NCI-H748 (cell line): Measurements from ENCODE around the gene GATB.
A peak's percentile ranks its signal among the peaks of the same experiment; 100 is the strongest.
"Not testable (repeated sequence)": the region's sequence is repeated elsewhere in the genome, so short reads cannot be mapped to it uniquely, and the experiment has no call there.

Experiments used
- DNase-seq: peaks from one replicate; lab custom pipeline; 2025; ENCODE audit not compliant: unreplicated experiment; lab: John Stamatoyannopoulos, UW

GATB gene

DNA sequence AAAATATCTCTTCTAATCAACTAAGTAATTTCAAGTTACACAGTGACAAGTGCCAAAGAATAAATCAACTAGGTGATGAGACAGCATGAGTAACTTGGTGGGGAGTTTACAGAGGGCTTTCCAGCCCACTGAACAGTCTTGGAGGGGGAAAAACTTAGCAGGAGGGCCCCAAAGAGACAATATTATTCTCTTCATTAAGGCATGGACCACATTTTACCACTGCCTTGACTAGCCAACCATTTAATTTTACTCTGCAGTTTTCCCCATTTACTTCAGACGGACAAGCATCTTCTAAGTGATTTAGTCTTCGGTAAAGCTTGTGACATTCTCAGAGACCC lies 25.3 kb upstream of the GATB start:
- DNase-seq: no peak

DNA sequence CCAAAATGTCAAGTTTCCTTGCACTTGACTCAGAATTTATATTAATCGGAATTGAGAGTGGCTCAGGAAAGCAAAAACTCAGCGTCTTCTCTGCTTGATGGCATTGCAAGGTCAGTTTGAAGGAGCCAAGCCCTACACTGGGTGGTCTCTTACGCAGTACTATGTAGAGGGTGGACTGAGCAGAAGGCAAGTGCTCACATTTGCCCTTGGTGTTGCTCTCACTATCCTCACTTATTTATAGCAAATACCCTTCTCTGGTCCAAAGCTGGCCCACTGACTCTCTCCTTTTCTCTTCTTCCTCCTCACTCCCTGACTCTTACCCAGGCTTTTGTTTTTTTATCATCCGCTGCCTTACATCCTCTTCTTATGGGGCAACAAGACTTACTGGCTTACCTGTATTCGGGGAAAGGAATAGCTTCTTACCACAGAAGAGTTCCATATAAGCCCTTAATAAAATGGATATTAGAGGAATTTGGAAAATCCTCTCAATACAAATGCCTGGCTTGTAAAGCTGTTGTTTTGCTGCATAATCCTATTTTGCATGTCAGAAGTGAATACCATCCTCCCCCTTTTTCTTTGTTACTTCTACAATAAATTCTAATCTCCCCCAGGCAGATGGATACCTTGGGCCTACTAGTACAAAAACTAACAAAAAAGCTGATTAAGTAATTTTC lies 24.8 kb upstream of the GATB start:
- DNase-seq: no peak

DNA sequence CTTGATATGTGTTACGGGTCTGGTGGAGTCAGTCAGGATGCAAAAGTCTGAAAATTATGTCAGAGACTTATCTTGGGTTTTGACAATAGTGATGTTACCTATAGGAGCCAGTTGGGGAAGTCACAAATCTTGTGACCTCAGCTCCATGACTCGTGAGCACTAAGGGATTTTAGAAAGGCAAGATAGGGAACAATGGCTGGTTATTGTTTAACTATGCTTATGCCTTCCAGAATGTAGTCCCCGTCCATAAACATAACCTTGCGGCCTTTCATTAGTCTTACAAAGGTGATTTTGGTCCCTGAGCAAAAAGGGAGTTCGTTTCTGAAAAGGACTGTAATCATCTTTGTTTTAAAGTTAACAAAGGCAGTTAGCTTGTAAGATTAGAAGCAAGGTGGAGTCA lies 23.9 kb upstream of the GATB start:
- no peak for DNase-seq

DNA sequence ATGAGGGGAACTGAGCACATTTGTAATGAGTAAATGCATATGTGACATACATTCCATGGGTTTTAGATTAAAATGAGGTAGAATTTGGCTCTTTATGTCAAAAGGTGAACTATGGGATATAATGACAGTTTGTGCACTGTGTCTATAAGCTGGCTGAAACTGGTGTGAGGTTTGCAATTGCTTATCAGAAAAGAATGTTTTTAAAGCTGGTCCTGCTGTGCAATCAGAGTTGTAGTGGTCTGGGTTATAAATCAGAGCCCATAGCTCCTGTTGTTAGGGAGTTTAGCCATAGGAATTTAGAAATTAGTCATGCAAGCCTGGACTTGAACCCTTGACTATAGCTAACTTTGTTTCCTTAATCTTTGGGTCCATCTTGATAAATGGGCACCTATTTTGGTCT lies 23.1 kb upstream of the GATB start:
- DNase-seq: no peak

DNA sequence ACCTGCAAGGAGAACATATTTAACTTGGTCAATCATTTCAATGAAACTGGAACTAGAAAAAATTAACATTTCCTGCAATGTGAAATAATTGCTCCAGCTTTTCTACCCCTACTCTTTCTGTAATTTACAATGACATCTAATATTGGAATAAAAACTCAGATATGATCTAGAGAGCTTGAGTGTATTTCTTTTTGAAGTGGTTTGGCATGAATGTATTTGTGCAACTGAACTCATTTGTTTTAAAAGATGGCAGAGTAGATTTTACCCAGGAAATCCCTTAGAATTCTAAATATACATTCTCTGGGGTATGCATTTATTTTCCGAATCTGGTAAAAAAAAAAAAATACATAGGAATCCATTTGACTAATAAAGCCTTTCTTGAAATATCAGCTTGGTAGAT lies 21.5 kb upstream of the GATB start:
- DNase-seq: no peak

DNA sequence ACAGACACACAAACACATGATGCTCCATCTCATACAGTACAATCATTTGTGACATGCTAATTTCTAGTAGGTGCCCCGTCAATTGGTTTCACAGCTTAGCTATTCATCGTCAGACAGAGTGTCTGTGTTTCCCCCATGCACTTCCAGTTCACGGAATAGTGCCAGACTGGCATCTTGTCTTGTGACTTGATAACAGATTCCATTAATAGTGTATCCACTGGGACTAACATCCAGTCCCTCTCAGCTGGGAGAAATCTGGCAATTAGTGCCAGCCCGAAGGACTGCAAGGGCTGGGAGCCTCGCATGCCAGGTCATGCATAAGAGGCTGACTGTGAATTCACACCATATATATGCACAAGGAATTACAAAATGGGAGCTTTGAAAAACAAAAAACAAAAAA lies 20.2 kb upstream of the GATB start:
- DNase-seq: no peak

DNA sequence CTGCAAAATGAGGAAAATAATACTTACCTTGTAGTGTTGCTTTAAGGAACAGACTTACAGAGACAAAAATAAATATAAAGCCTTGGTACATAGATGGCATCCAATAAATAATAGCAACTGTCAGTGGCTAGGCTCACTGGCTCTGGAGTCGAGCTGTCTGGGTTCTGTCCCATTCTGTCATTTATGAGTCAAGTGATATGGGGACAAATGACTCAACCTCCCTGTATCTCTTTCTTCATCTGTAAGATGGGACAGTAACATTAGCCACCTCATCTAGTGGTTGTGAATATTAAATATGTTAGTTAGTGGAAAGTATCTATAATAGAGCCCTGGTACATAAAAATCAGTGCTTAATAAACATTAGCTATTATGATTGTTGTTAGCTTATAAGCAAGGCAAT lies 16.7 kb upstream of the GATB start:
- no peak for DNase-seq

DNA sequence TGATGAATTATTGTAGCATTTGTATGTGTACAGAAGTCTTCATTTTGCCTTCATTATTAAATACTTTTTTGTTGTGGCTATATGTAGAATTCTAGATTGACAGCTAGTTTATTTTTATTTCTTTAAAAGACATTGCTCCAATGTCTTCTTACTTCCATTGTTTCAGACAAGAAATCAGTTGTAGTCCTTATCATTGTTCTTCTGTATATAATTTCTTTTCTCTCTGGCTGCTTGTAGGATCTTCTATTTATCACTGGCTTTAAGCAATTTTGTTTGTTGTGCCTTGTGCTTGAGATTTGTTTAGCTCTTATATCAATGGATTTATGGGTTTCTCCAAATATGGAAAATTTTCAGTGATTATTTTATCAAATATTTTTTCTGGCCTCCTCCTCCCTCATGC lies 13.5 kb upstream of the GATB start:
- DNase-seq: no peak

DNA sequence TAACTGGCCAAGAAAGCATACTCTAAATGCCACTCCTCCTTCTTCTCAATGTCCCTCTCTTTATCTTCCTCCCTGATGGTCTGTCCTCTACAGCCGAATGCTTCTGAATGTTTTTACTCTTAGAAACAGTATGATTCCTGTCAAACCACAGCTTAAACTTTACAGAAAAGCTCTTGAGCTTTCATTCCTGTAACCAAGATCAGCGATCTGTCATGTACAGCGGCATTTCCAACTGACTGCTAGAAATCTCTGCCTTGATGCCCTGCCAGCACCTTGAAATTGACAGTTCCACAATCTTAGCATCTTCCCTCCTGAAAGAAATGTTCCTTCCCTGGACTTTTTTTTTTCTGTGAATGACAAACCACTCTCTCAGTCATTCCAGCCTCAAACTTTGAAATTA lies 11.5 kb upstream of the GATB start:
- DNase-seq: no peak

DNA sequence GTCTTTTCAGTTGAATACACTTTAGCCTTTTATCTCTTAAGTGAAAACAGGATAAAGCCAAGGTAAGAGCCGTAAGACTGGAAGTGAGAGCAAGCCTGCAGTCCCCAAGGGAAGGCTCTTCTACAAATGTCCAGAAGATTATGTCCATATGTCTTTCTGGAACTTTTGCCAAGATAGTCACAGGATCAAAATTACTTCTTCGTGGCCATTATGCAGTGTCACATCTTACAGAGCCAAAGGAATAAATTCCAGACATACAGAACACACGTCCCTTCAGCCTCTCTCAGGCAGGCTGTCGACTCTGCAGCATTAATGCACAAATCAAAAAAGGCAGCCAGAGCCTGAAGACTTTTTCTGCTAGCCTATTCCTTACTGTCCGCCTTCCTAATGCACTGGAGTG lies 10.9 kb upstream of the GATB start:
- no peak for DNase-seq

DNA sequence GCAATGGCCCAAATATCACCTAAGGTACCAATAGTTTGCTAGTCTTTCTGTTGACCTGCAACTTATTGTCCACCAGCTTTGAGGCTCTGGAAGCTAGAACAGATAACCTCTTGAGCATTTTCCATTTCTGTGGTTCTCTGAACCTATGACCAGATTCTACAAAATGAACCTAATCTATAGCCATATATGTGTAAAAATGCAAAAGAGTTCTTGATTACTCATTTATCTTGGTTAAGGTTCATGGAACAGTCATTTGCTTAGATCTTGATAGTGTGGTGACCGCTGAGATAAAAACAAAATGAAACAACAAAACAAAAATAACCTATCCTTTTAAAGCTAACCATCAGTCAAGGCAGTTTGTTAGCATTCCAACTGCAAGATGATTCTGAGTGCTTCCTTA lies 9.3 kb upstream of the GATB start:
- no peak for DNase-seq

DNA sequence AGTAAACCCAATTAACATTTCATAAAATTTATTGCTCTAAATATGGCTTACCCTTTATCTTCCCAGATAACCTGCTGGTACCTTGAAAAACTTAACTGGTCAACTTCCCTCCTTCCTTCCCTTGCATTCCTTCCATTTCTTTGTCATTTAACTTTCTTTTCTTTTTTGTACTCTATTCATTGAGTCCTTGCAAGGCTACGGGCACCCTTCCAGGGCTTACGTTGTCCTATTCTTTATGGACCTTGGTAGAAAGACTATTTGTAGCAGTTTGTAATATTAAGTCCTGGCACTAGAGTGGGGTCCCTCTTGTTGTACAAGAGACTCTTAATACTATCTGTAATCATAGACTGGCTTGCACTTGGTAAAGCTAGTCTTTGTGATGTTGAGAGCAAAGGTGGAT lies 8.0 kb upstream of the GATB start:
- DNase-seq: no peak

DNA sequence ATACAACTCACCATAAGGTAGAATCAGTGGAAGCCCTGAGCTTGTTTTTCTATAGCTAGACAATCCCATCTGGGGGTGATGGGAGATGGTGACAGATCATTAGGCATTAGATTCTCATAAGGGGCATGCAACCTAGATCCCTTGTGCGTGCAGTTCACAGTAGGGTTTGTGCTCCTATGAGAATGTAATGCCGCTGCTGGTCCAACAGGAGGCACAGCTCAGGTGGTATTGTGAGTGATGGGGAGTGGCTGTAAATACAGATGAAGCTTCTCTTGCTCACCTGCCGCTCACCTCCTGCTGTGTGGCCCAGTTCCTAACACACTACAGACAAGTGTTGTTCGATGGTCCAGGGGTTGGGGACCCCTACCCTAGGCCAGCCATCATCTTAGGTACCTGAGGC lies 5.9 kb upstream of the GATB start:
- DNase-seq: peak; percentile 11

DNA sequence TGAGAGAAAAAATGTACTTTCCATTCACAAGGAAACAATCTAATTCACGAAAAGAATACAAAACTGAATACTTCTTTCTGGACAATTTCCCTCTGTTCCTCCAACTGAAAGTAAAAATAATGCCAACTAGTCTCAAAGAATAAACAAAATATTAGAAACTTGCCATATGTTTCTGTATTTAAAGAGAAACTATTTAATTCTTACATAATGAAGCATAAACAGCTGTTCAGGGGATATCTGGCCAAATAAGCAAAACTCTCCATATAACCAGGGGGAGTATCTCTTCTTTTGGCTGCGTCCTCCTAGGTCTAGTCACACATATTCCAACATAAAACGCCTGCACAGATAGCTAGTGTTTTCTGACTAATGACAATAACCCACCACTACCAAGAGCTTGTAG lies 805 bp downstream of the GATB start:
- no peak for DNase-seq

DNA sequence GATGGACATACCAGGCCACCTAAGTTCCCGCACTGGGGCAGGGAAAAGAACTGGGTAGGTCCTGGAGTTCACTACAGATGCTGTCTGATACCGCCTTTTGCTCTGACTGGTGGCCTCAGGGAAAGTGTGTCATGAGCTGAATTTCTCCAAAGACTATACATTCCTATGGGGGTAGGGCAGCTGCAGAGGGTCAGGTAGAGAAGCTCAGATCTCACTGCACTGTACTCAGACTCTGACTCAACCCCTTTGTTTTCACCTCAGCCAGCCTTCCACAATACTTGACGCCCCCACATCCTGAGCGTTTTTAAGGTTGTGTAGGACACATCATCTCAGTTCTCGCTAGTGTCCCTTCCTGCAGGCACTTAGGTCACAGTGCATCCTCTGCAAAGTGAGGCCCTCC lies 7.8 kb downstream of the GATB start:
- no peak for DNase-seq

DNA sequence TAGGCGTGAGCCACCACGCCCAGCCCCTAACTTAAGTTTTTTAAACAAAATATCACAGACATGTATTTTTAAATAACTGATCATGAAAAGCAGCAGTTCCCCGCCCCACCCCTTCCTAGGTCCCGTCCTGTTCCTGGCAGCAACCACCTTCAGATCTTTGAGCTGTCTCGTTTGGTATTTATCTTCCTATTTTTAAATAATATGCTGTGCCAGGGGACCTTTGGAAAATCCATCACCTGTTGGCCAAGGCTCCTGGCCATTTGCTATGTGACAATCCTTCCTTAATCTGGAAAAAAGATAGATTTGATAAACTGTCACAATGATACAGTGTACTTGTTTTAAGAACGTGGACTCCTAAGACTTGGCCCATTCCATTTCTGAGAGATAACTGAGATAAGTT lies 10.7 kb downstream of the GATB start:
- no peak for DNase-seq

DNA sequence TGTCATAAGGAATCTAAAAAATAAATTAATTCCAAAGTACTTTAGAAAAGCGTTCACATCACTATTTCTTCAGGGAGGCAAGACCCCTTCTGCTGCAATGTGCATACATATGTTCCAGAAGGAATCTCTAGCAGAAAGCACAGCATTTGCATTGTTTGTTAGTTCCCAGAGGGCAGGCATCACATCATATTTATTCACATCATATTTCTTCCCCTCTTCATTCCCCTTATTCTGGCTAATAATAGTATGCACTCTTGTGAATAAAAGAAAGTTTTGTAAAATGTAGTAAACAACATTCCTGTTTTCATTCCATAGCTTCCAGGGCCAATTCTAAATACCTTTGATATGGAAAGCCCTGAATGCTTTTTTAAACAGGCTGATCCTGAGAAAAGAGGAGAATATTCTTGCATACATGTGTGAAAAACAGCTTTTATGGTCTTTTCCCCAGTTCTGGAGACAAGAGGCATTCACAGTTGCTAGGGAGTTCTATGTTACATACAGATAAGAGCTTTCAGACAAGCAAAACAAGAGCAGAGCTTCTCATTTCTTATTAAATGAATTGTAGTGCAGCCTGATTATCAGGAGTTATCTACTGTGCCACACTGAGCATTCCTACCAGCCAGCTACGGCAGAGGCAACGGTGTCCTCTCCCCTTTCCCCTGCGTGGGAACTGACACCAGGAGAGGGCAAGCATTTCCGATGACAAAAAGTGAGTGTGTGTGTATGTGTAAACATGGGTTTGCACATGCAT lies 15.2 kb downstream of the GATB start:
- no peak for DNase-seq

DNA sequence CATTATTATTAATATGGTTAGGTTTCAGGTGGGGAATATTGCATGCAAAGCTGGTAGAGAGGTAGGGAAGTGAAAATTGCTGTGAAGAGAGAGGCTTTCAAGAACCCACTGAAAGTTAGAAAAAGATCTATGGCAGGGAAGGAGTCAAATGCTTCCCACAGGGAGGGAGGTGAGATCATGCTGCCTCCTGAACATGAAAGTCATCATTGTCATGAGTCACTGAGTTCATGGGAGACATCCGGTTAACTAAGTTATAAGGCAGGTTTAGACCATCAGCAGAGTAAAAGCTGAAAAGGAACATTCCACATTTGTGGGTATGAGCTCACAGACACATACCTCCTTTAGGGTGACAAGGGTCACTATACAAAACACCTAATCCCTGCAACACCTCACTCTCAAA lies 16.2 kb downstream of the GATB start:
- DNase-seq: no peak

DNA sequence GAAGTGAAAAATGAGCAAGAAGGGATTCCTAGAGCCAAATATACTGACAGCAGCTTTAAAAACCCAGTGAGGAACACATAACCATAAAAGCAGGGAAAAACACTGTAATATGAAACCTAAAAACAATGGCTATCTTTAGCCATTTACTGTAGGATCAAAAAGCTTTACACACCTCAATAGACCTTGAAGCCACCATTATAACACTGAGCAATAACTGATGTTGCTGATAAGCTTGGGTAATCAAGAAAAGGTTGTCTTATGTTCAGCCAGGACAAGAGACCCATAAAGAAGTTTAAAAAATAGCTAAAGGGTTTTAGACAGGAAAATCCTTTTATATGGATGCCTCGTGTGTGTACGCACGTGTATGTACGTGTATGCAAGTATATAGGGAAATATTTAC lies 16.9 kb downstream of the GATB start:
- no peak for DNase-seq

DNA sequence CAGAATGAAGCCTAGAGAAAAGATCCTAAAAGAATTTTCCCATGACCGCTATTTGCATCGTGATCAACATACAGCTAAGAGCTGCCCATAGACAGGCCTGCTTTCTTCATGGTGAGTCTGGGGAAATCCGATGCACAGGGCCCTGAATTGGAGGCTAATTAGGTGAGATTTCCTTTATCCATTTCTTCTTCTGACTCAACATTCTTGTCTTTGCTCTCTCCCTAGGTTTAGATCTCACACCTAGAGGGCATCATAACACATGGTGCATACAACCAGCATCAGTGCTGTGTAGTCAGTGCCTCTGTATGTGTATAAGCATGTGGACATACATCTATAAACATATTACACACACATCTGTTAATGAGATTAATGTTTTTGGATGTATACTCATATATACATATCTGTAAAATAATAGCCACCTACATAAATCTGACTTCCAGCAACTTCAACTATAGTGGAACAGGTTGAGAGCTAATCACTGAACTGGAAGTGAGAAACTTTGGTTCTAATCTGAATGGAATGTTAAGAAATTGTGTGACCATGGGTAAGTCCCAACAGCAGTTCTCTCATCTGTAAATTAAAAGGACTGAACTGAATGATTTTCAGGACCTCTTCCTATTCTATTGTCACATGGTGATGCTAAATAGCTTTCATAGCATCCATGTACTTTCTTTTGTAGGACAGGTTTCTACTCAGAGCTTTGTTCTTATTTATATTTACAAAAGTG lies 17.5 kb downstream of the GATB start:
- no peak for DNase-seq

DNA sequence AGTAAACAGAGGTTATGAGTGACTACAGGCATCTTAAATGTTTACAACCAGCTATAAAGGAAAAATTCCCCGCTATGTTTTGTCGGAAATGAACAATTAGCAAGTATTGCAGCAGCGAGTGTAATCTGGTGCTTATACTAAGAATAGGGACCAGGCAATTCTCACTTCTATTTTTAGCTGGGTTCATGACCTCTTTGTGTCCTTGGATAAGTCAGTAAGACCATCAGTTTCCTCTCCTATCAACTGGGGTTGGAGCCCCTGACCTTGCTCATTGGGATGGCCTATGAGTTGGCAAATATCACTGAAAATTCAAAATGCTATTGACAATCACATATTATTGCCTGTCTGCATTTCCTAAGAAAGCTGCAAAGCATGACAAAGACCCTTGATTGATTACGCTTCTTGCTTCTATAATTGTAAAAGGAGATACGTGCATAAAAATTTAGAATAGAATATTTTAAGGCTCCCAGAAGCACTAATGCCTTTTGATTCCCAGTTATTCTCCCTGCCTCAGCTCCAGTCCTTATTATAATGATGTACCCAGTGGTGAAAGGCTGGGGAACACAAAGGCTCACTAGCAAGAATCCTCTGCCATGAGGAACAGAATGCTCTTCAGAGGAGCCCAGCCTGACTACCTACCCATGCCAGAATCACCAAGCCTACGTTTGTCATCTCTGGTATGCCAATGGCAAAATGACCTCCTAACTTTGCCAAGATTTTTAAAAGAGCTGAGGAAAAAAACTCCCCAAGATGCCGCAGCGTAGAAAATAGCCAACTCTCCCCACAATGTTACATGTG lies 21.9 kb downstream of the GATB start:
- DNase-seq: no peak

DNA sequence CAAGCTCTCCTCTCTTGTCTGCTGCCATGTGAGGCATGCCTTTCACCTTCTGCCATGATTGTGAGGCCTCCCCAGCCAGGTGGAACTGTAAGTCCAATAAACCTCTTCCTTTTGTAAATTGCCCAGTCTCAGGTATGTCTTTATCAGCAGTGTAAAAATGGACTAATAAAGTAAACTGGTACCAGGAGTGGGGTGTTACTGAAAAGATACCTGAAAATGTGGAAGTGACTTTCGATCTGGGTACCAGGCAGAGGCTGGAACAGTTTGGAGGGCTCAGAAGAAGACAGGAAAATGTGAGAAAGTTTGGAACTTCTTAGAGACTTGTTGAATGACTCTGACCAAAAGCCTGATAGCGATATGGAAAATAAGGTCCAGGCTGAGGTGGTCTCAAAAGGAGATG lies 24.0 kb downstream of the GATB start:
- not testable (repeated sequence) for DNase-seq
